T1000 (cell line): ENCODE data around the gene MIEF1.
"Not testable (repeated sequence)": the region's sequence is repeated elsewhere in the genome, so short reads cannot be mapped to it uniquely, and the experiment has no call there.

Source experiments
- DNase-seq: peaks from one replicate; lab custom pipeline; 2025; ENCODE audit warnings: mixed read lengths; lab: John Stamatoyannopoulos, UW

Gene MIEF1

DNA sequence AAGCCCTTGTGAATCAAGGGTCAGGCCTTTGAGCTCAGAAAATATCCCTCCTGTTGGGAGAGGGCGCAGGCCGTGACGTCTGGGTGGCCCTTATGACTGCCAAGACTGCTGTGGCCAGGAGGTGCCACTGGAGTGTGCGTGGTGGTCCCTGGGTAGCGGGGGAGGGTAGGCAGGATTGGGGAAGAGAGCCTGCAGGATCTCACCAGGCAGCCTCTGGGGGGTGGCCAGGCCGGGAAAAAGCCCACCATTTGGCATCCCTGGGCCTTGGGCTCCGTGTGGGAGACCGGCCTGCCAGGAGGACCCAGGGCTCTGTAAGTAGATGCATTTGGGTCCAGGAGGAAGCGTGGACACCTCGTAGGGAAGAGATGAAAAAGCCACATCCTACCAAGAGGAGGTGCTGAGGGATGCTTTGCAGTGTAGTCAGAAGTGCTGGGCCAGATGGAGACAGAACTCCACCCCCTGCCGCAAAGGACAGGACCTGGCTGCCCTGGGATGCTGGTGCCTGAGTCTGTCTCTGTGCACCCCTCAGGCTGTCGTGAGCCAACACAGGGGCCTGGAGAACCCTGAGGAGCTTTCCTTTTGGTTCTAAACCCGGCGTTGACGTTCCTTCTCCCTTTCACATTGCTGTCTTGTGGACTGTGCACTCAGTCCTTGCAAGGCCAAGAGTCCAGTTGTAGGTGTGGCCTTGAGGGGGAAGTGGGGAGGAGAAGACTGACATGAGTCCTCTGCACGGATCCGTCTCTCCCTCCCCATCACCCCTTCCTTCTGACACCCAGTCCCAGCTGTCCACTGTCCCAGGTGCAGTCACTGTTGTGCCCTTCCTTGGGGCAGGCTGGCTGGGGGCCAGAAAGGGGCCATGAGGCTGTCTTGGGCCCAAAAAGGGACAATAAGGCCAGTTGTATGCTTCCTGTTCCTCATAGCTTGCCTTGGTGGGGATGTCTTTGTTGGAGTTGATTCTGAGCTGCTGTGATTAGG, 12.7 kb upstream of the MIEF1 start:
- DNase-seq = no peak

- DNase-seq = no peak
Measured at GRCh38 chr22:39490135-39490798, 11.8 kb upstream of the MIEF1 start.

DNA sequence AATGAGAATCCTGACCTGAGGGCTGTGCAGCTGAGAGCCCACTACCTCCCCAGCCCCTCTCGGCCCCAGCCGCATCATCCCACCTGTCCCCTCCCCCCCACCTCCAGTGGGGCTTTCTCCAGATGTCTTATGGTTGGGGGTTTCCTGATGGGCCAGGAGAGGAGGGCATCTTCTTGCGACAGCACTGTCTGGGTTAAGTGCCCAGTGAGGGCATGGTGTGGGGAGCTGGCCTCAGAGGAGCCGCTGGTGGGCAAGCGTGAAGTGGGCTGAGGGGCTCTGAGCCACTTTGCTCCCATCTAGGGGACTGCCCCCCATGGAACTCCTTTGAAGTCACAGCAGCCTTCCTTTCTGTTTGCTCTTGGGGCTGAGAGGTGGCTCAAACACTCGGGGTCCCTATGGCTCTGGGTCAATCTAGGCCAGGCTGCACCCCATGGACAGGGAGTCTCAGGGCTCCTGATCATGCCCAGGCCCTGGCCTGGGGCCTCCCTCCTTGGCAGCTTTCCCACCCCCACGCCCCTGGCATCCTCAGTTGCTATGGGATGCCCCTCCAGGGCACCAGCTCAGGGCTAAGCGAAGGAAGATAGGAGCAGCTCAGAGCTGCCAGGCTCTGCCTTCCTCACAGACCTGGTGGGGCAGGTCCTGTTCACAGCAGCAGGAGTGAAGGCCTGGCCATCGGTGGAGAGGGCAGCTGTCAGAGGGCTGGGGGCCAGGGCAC, 11.0 kb upstream of the MIEF1 start:
- no peak for DNase-seq

DNA sequence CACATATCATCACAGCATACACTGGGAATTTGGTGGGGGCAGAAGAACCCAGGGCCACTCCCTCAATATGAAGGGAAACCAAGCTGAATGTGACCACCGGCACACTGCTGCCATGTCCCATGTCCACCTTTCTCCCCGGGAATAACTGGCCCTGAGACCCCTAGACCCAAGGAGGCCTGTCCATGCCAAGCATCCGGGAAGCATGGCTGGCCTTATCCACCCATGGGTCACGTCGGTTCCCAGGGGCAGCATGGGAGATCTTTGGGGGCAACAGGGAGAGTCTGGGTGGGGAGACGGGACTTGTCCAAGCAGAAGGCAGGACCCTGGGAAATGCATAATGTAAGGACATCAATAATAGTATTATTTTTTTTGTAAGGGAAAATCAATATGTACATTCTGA, 10.4 kb upstream of the MIEF1 start:
- DNase-seq = no peak

DNA sequence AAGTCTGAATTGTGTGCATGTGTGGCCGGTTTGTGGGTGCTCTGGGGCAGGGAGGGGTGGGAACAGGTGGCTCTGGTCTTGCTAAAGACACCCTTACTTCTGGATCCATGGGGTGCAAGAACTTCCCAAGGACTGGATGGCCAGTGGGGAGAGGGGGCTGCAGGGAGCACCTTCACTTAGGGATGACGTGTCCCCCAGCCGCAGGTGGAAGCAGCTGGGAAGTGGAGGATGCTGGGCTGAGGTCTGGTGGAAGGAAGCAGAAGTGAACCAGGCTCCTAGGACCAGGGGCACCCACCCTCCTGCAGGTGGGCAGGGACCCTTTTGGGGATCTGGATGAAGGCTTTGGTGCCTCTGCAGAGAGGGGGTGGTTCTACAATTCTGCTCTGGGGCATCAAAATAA, 9.9 kb upstream of the MIEF1 start:
- DNase-seq = no peak

DNA sequence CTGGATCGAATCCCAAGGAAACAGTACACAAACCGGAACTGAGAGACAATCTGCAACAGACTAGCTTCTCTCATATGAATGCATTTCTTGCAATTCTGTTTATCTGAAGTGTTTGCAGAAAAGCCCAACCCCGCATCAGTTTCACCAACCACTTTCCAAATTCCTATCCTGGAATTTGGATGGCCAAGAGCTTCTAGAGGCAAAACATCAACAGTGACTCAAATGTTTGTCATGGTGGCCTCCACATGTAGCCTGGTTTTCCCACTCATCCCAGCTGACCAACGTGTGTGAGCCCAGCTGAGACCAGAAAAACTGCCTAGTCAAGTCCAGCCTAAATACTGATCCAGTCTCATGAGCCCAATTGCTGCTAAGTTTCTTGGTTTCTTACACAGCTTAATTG, 8.3 kb upstream of the MIEF1 start:
- no peak for DNase-seq

GRCh38 chr22:39494471-39495120, 7.5 kb upstream of the MIEF1 start:
- DNase-seq = no peak

GRCh38 chr22:39496131-39496838, 5.8 kb upstream of the MIEF1 start:
- no peak for DNase-seq

GRCh38 chr22:39497429-39497828, 4.7 kb upstream of the MIEF1 start:
- no peak for DNase-seq

DNA sequence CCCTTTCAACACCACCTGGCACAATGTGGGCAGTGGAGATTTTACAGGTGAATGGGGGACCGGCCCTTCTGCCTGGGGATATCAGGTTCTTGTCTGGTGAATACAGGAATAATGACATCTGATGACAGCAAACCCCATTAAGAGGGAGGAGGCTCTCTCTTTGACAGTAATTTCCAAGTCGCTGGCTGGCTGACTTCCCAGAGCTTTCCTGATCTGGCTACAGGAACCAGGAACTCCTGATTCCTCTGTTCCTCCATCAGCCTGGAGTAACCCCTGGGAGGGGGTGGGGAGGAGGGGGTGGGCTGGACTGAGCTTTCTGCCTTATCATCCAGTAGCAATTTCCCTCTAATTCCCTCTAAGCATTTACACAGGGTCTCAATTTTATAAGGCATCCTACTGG, 3.7 kb upstream of the MIEF1 start:
- no peak for DNase-seq

GRCh38 chr22:39498802-39499201, 3.3 kb upstream of the MIEF1 start:
- no peak for DNase-seq

- no peak for DNase-seq
Measured at GRCh38 chr22:39500101-39500500, 2.0 kb upstream of the MIEF1 start.

DNA sequence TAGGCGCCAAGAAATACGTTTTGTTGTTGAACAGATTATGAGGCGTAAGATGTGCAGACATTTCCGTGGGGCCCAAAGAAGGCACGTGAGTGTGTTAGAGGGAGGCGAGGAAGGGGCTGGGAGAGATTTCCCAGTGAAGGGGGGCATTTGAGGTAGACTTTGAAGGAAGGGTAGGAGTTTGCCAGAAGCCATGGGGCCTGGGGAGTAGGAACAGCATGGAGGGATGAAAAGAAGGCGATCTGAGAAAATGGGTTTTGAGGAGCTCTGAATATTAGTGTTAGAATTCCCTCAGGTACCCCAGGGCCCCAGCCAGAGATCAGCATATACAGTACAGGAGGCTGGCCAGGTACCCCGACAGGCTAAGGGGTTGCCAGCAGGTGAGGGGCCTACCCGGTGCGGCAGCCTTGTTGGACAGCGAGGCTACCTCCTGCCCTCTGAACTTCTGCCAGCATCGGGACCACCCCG, 414 bp upstream of the MIEF1 start:
- no peak for DNase-seq

DNA sequence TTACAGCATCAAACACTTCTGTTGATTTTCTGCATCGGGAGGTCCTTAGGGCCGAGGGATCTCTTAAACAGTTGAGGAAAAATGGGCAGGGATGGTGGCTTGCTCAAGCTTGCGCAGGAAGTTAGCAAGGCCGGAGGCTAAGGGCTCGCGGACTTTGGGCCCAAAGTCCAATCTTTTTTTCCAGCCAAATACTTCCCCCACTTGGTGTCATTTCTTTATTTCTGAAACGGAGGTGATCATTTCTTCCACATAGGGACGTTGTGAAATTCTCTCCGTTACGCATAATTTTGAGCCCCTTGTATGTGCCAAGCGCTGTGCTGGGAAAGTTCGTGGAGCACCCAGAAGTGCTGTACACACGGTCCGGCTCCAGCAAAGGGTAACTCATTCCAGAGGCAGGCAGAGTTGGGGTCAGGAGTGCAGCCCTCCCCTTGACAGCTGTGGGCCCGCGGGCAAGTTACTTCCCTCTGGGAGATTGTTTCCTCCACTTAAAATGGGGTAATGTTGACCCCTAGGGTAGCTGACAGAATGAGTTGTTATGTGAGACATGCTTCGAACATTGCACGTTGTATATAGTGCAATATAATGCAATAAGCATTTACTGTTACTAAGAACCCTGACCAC, 809 bp downstream of the MIEF1 start:
- DNase-seq = no peak

DNA sequence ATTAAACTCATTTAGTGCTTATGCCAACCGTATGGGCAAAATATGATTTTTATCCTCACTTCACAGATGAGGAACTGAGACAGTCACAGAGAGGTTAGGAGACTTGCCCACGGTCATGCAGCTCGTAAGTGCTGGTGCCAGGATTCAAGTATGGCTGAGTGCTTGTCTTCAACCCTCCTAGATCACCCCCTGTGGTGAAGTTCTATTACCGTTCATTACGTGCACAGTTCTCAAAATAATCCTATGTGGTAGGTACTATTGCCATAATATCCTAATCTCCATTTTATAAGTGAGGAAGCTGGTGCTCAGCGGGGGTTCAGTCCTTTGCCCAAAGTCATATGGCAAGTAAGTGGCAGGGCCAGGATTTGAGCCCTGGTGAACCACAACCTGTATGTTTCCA, 1.5 kb downstream of the MIEF1 start:
- no peak for DNase-seq

DNA sequence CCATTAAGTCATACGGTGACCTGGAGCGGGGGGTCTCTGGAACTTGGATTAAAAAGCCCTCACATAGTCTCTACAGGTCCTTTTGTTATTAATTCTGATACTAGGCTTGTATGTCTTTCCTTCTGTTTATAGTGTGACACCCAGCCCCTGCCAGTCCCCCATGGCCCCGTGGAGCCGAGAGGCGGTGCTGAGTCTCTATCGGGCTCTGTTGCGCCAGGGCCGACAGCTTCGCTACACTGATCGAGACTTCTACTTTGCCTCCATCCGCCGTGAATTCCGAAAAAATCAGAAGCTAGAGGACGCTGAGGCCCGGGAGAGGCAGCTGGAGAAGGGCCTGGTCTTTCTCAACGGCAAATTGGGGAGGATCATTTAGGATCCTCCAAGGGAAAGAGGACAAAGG, 2.0 kb downstream of the MIEF1 start:
- DNase-seq = no peak

- DNase-seq = not testable (repeated sequence)
Measured at GRCh38 chr22:39507021-39507420, 4.9 kb downstream of the MIEF1 start.

DNA sequence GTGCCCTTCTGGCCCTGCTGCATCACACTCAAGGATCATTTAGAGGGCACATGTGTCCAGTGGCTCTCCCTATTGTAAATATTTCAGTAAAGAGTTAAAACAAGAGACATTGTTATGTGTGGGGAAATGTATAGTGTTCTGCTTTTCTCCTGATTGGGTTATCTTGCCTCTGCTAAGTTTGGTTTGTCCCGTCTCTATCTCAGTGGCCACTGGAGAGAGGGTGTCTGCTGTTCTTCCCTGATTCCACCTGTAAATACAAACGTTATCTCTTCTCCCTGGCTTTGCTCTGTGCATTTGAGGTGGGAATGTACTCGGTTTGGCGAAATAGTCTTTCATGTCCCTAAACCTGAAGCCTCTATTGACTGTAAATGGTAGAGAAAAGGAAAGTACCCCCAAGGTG, 6.3 kb downstream of the MIEF1 start:
- no peak for DNase-seq

DNA sequence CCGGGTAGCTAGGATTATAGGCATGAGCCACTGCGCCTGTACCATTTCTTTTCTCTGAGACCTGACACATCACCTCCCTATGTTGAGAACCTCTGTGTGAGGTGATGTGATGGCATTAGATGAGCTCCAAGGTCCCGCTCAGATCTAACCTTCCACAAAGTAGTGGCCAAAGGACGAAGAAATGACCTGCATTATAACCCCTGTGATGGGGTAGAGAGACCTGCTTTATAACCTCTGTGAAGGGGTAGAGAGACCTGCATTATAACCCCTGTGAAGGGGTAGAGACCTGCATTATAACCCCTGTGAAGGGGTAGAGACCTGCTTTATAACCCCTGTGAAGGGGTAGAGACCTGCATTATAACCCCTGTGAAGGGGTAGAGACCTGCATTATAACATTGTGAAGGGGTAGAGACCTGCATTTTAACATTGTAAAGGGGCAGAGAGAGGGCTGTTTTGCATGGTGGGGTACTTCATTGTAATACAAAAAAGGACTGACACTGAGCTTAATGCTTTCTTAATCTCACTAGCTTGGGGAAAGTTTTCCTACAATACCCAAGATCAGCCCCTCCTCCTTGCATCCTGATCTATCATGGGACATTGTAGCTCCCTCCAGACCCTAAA, 8.5 kb downstream of the MIEF1 start:
- DNase-seq = no peak

GRCh38 chr22:39511226-39511625, 9.1 kb downstream of the MIEF1 start:
- DNase-seq = no peak

DNA sequence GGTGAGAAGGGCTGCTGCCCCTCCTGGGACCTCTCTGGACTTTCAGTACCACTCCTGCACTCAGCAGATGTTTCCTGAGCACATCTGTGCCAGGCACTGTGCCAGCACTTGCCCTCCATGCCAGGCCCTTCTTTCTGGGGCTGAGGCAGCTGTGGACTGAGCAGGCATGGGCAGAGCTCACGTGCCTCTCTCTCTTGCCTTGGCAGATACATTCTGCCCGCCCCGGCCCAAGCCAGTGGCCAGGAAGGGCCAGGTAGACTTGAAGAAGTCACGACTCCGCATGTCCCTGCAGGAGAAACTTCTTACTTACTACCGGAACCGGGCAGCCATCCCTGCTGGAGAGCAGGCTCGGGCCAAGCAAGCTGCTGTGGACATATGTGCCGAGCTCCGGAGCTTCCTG, 9.9 kb downstream of the MIEF1 start:
- DNase-seq = no peak
